Astrocyte of the cerebellum (primary cell): Measurements from ENCODE around the gene NHERF1.

ENCODE experiments used
- DNase-seq: peaks from one replicate; pipeline ENCODE4 v3.0.0-alpha.2; 2011; ENCODE audit warnings: low read depth
- H3K4me3 ChIP-seq: 2 replicates; pipeline ENCODE4 v1.5.1; 2011; ENCODE audit warnings: mild to moderate bottlenecking, low read depth, low read length, moderate library complexity
- in situ Hi-C: cut with HindIII; loops from 2 replicates; pipeline ENCODE4 v1.10.0; 2017; ENCODE audit warnings: low sequenced_read_pairs
- TF ChIP-seq, protein P1 (sequence below): IDR thresholded peaks from 2 replicates; pipeline ENCODE4 v1.5.1; 2012; ENCODE audit warnings: low read length, low read depth, moderate library complexity, mild to moderate bottlenecking; ENCODE audit errors: missing control alignments

Gene NHERF1

DNA sequence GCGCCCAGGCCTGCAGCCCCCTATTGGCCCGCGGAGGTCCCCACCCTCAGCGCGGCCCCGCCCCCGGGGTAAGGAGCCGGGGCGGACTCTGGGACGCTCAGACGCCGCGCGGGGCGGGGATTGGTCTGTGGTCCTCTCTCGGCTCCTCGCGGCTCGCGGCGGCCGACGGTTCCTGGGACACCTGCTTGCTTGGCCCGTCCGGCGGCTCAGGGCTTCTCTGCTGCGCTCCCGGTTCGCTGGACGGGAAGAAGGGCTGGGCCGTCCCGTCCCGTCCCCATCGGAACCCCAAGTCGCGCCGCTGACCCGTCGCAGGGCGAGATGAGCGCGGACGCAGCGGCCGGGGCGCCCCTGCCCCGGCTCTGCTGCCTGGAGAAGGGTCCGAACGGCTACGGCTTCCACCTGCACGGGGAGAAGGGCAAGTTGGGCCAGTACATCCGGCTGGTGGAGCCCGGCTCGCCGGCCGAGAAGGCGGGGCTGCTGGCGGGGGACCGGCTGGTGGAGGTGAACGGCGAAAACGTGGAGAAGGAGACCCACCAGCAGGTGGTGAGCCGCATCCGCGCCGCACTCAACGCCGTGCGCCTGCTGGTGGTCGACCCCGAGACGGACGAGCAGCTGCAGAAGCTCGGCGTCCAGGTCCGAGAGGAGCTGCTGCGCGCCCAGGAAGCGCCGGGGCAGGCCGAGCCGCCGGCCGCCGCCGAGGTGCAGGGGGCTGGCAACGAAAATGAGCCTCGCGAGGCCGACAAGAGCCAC lies at the start of gene NHERF1:
Gene NHERF1, plus strand, starts transcription at position 100 of the 750 bp plus-strand sequence. Its CDS starts 219 bp downstream, at position 319.
- TF ChIP-seq, protein P1, sequence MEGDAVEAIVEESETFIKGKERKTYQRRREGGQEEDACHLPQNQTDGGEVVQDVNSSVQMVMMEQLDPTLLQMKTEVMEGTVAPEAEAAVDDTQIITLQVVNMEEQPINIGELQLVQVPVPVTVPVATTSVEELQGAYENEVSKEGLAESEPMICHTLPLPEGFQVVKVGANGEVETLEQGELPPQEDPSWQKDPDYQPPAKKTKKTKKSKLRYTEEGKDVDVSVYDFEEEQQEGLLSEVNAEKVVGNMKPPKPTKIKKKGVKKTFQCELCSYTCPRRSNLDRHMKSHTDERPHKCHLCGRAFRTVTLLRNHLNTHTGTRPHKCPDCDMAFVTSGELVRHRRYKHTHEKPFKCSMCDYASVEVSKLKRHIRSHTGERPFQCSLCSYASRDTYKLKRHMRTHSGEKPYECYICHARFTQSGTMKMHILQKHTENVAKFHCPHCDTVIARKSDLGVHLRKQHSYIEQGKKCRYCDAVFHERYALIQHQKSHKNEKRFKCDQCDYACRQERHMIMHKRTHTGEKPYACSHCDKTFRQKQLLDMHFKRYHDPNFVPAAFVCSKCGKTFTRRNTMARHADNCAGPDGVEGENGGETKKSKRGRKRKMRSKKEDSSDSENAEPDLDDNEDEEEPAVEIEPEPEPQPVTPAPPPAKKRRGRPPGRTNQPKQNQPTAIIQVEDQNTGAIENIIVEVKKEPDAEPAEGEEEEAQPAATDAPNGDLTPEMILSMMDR = peak; percentile 25
- DNase-seq = peak; percentile 72

DNA sequence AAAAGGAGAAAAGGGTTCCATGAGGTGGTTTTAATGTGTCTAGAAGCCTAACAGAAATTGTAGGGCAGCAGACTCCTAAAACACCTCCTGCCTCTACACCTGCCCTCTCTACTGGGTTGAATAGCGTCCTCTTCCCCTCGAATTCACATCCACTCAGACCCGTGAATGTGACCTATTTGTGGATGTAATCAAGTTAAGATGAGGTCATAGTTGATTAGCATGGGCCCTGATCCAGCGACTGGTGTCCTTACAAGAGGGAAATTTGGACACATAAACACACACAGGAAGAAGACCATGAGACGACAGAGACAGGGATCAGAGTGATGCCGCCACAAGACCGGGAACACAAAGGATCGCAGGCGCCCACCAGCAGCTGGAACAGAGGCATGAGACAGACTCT lies 49.2 kb upstream of the NHERF1 start:
- H3K4me3 ChIP-seq = no peak overlapping the region
- in situ Hi-C loops = no loop called here
- DNase-seq = no peak
- TF ChIP-seq, protein P1 = no peak

More for the DNA sequence above, at the start of gene NHERF1:
- peak within 1 kb of the TSS; percentile 84 for H3K4me3 ChIP-seq
- in situ Hi-C loops = no loop called here

DNA sequence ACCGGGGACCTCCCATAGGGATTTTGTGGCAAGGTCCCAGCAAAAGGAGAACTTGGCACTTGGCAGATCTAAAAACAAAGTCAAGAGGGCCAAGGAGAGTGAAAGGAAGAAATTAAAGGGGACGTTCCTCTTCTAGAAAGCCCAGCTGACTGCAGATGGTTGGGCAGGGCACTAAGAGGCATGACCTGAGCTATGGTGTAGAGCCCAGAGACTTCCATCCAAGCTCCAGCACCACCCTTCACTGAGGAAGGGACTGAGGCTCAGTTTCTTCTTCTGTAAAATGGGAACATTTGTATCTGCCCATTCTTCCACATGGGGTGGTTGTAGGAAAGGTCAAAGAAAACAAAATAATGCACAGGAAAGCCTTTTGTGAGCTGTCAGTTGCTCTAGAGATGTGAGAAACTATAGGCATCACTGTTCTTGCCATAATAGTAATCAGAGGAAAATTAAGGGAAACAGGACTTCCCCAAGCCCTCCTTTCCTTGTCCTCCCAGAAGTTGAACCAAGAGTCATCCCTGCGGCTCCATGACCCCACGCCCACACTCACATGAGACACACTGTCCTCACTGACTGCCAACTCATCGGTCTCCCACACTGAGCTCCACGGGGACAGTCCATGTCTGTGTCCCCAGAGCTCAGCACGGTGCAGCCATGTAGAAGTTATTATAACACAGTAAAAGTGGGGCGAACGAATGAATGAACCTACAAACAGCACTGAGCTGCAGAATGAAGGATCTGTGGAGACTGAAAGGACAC lies 46.1 kb upstream of the NHERF1 start:
- TF ChIP-seq, protein P1 = no peak
- in situ Hi-C loops = no loop called here
- DNase-seq = no peak
- H3K4me3 ChIP-seq = no peak overlapping the region

DNA sequence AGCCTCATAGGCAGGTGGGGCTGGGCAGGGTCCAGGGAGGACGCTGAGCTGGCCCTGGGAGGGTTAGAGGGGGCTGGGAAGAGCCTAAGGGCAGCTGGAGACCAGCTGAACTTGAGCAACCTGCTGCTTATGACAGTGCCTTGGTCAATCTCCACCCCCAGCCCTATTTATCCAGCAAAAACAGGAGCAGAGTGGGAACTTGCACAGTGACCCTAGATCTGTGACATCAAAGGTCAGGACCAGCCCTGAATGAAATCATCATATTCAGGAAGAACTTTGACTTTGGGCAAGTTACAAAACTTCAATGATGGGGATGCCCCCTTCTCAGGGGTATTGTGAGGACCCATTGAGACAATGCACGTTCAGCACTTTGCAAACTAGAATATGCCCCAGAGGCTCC lies 45.1 kb upstream of the NHERF1 start:
- DNase-seq = no peak
- H3K4me3 ChIP-seq = no peak overlapping the region
- TF ChIP-seq, protein P1 = no peak
- in situ Hi-C loops = no loop called here

DNA sequence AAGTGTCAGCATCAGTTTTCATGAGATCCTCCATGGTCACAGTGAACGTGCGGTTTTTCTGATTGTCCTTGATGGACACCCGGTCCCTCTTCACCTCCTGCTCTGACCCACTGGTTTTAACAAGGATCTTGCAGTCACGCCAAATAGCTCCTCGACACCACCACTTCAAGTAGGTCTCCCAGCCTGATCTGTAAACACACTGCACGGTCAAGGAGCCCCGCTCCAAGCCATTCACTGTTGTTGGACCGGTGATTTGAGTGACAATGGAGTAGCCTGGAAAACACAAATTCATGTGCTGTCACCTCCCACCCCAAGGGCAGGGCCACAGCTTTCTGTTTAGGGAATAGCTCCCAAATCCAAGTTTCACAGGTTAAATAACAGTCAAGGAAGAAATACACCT lies 43.9 kb upstream of the NHERF1 start:
- no peak for DNase-seq
- in situ Hi-C loops = no loop called here
- H3K4me3 ChIP-seq = no peak overlapping the region

DNA sequence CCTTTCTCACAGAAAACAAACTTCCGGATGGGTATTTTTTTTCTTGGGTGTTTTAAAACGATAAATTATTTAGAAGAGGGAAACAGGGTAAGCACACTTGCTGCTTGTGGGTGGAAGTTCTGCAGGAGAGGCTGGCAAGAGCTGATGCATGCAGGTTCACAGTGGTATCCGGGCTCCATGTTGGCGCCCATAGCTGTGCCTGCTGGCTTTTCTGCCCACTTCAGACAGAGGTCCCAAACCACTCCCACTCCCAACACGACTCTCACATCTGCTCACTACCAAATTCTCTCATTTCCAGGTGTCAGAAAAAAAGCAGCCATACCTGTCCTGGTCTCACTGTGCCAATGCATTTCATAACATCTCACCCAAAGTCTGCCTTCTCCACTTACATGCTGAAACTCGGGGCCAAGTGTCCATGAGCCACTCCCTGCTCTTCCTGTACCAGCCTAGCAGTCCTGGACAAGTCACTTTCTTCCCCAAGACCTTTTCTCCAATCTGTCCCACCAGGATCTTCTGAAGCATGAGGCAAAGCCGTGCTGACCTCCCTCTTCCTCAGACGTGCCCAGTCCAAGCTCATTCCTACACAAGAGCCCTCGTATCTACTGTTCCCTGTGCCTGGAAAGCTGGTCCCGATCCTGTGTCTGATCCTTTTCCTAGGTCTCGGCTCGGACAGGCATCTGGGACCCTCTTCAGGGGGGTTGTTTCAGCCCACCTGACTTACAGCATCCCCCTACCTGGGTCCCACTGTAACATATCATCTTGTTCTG lies 37.2 kb upstream of the NHERF1 start:
- TF ChIP-seq, protein P1 = no peak
- no peak for DNase-seq
- H3K4me3 ChIP-seq = no peak overlapping the region
- in situ Hi-C loops = no loop called here

More for the DNA sequence above, 43.9 kb upstream of the NHERF1 start:
- TF ChIP-seq, protein P1 = no peak
